ENCODE results near the gene CMTM3.
"Not testable (repeated sequence)": the region's sequence is repeated elsewhere in the genome, so short reads cannot be mapped to it uniquely, and the experiment has no call there.

The CMTM3 gene, protein sequence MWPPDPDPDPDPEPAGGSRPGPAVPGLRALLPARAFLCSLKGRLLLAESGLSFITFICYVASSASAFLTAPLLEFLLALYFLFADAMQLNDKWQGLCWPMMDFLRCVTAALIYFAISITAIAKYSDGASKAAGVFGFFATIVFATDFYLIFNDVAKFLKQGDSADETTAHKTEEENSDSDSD

DNA sequence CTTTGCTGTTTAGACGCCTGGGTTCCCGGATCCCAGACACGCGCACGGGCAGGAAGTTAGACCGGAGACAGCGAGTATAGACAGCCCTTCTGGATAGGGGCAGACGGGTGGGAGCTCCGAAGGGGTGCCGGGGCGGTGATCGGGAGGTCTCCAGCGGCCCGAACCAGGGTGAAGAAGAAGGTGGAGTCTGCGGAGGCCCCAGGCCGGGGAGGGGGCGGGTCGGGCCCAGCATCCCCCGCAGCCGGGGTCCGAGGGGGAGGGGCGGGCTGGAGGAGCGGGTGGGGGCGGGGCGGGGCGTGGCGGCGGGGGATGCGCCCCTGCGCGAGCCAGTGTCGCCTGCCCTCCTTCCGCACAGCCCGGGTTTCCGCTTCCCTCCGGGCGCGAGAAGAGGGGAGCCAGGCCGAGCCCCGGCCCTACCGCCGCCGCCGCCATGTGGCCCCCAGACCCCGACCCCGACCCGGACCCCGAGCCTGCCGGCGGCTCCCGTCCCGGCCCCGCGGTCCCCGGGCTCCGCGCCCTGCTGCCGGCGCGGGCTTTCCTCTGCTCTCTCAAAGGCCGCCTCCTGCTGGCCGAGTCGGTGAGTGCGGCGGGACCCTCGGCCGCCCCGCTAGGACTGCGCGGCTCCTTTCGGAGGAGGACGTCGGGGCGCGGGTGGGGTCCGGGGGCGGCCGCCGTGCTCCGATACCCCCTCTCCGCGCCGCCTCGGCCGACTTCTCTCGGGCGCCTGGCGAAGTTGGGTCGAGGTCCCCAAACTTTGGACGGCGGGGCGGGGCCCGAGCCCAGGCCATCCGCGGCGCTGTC, at the start of gene CMTM3:
Gene CMTM3 (plus strand): TSS at position 329 of the 801 bp plus-strand sequence. CDS start 102 bp downstream, at position 431.
- in situ Hi-C loops (cut with HindIII; ENCODE audit: low sequenced_read_pairs) = no loop called here

DNA sequence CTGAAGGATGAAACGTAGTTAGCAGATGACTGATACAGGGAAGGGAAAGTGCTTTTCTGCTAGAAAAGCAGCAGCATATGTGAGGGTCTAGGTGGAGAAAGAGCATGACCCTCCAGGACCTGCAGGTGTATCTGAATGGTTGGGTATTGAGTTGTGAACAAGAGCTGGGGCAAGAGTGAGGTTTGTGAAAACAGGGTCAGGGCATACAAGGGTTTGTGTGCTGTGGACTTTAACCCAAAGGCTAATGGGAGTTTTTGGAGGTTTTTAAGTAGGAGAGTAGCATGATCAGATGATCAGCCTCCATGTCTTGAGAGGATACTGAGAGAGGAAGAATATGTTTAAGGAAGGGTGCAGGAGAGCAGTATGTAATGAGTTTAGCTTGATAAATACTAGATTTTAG, 44.4 kb upstream of the CMTM3 start:
- in situ Hi-C loops (cut with HindIII; ENCODE audit: low sequenced_read_pairs) = no loop called here

DNA sequence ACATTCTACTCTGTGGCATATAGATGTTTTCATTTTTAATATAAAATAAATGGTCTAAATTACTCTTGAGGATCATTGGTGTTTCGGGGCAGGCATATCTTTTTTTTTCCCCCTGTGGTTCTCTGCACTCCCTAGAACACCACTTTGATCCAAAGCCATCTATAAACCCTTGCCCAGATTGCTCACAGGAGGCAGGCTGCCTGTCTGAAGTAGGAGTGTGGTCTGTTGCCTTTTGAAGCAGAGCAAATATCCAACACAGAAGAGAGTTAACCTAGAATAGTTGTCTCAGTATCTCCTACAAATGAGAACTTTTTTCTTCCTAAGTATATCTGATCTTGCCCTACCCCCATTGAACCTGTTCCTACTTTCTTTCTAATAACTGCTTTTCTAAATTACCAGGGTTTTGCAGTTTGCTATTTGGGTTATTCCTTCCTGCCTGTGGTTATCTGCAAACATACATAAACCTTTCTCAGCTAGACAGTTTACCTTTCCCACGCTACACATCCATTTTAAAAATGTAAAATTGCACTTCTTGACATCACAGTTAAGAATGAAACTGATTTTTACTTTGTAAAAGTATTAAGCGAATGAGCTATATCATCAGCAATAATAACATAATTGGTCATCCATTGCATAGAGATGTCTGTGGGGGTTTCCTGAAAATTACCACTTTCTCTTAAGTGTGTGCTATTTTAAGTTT, 43.0 kb upstream of the CMTM3 start:
- in situ Hi-C loops (cut with HindIII; ENCODE audit: low sequenced_read_pairs) = no loop called here

DNA sequence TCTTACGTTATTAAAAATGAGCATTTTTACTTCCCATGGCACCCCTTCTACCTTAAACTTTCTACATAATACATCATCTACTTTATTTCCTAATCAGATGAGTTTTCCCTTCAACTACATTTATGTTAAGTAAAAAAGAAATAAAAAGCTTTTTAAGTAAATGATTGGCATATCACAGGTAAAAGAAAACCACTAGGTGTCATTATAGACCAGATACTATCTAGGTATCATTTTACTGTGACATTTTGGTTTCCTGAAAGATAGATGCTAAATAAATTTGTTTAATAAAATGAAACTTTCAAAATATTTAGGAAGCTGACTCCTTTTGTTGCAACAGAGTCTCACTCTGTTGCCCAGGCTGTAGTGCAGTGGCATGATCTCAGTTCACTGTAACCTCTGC, 42.1 kb upstream of the CMTM3 start:
- in situ Hi-C loops (cut with HindIII; ENCODE audit: low sequenced_read_pairs) = no loop called here

DNA sequence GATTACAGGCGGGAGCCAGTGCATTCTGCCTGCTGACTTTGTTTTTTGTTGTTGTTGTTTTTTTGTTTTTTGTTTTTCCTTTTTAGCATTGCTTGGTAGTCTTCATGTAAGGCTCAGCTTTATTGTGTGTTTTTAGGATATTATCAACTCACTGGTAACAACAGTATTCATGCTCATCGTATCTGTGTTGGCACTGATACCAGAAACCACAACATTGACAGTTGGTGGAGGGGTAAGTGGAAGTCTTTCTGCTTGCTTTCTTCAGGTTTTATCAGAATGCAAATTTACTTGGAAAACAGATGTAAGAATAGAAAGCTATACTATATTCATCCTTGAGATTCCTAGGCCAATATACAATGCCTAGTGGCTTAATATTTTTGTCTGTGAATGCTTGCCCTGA, 41.5 kb upstream of the CMTM3 start:
- in situ Hi-C loops (cut with HindIII; ENCODE audit: low sequenced_read_pairs) = no loop called here

DNA sequence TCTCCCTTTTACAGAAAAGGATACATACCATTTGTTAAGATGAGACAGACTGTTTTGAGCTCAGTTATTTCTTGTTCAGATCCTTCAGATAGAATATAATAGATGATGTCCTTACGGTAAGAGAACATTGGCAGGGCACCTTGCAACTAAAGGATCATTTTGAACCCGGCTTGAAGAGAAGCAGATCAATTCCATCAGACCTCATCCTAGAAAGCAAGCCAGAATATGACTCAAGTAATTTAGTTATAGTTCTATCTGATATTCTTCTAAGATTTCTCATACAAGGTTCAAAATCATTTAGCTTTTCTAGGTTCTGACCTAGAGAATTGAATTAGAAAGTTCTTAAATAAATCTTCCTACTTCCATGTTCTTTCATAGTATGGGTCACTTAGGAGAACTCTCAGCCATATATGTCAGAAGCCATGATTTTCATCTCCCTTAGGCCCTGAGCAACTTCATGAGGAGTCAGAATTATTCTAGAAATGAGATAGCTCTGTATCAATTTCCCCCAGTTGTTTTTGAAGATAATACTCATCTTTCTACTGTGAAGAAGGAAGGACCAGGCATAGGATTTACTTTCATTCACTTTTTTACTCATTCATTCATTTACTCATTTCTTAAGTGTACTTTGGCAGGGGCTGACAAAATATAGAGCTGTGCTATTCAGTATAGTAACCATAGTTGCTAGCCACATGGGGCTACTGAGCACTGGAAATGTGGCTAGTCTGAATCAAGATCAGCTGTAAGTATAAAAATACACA, 40.8 kb upstream of the CMTM3 start:
- in situ Hi-C loops (cut with HindIII; ENCODE audit: low sequenced_read_pairs) = no loop called here

DNA sequence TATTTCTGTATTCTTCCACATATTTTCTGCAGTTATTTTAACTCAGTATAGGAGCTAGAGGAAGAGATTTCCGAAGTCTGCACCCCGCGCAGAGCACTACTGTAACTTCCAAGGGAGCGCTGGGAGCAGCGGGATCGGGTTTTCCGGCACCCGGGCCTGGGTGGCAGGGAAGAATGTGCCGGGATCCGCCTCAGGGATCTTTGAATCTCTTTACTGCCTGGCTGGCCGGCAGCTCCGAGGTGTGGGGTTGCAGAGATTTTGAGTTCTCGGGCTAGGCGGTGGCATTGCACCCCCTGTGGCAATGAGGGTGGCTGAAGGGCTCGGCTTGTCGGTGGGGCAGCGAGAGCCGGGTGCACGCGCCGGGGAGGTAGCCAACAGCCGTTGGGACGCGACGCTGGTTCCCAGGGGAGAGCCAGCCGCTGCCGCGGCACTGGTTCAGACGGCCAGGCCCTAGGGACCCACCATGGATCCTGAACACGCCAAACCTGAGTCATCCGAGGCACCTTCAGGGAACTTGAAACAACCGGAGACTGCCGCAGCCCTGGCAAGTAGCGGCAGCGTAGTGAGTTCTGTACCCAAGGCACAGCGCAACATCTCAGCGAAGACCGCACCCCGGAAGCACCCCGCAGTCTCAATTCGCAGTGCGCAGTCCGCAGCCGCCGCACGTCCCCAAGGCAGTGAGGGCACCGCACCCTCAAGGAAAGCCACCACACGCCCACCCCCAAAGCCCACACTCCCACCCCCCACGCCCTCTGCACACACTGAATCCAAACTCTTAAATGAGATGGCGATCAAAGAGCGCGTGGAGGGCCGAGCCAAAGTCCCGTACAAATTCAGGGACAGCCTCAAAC, 38.2 kb upstream of the CMTM3 start, which contains the start of gene CMTM1:
Gene CMTM1 (plus strand): TSS at position 389 of the 851 bp plus-strand sequence. CDS start 75 bp downstream, at position 464.
- in situ Hi-C loops (cut with HindIII; ENCODE audit: low sequenced_read_pairs) = no loop called here

DNA sequence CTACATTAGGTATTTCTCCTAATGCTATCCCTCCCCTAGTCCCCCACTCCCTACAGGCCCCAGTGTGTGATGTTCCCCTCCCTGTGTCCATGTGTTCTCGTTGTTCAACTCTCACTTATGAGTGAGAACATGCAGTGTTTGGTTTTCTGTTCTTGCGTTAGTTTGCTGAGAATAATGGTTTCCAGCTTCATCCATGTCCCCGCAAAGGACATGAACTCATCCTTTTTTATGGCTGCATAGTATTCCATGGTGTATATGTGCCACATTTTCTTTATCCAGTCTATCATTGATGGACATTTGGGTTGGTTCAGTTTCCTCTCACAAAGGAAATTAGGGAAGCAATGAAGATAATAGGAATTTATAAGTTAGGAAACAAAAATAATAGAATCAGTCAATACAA, 37.2 kb upstream of the CMTM3 start:
- in situ Hi-C loops (cut with HindIII; ENCODE audit: low sequenced_read_pairs) = not testable (repeated sequence)

DNA sequence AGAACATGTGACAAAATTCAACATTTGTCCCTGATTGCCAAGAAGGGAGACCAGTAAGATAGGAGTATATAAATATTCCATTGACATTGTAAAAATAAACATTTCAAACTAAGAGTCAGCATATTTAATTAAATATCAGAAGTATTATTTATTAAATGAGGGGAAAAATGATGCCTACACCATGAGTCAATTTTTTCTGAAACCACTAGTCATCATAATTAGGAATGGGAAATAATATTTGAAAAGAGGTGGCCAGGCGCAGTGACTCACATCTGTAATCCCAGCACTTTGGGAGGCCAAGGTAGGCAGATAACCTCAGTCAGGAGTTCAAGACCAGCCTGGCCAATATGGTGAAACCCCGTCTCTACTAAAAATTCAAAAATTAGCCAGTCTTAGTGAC, 36.1 kb upstream of the CMTM3 start:
- in situ Hi-C loops (cut with HindIII; ENCODE audit: low sequenced_read_pairs) = no loop called here

DNA sequence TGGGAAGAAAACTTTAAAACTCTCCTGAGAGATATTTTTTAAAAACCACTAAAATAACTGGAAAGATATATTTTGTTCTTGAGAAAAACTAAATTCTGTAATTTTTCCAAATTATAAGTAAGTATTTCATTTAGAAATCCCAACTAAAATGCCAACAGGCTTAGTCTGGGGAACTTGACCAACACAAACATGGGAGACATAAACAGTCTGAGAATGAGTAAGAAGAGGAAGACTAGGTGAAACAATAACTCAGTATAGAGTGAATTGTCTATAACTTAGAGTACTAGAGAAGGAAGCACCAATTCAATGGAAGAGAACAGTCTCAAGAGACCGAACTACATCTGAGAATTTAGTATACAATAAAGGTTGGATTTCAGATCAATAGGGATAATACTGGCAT, 35.4 kb upstream of the CMTM3 start:
- in situ Hi-C loops (cut with HindIII; ENCODE audit: low sequenced_read_pairs) = no loop called here

DNA sequence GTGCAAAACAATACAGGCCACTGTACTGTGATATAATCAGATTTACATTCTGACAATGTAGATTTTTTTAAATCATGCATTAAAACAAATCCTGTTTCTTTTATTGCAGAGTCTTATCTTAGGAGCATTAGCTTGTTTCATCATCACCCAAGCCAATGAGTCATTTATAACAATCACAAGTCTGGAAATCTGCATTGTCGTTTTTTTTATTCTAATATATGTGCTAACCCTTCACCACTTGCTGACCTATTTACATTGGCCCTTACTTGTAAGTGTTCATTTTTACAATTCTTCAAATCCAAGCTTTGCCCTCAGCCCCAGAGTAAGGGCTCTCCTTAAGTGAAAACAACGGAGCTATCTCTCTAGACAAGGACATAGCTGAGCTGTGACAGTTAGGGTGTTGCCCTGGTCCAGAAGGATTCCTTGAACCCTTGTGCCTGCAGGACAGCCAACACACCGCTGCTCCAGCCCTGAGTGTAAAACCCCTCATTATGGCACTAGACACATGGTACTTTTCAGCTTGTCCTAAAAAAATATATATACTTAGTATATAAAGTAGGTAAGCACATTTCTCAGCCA, 34.6 kb upstream of the CMTM3 start:
- in situ Hi-C loops (cut with HindIII; ENCODE audit: low sequenced_read_pairs) = no loop called here

DNA sequence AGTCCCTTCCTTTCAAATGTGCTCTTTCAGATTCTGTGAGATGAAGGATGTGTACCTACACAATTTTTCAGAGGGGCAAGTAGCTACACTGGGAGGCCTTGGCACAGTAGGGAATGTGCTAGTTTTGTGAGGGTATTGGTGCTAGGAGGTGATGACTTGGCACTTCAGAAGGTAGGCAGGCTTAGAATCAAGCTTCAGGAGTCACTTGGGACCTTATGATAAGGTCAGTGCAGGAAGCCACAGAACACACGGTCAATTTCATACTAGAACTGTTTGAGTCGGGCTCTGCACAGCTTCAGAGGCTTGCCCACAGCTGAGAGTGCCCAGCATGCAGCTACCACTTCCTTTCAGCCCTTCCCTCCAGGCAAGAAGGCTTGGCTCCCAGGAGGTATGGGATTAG, 32.1 kb upstream of the CMTM3 start:
- in situ Hi-C loops (cut with HindIII; ENCODE audit: low sequenced_read_pairs) = no loop called here

DNA sequence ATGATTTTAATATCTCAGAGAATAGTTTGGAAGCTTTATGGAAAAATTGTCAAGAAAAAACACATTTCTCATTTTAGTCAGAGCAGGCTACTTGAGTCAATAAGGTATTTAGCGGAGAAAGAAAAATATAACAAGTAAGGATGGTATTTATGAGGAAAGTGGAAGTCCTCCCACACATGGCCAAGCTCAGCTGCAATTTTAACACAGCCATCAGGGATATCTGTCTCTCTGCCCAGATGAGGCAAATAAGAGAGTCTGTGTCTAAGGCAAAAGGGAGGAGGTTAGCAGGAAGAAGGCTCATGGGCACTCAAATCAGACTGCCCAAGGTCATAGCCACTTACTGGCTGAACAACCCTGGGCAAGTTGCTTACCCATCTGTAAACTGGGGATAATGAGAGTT, 30.4 kb upstream of the CMTM3 start:
- in situ Hi-C loops (cut with HindIII; ENCODE audit: low sequenced_read_pairs) = no loop called here

DNA sequence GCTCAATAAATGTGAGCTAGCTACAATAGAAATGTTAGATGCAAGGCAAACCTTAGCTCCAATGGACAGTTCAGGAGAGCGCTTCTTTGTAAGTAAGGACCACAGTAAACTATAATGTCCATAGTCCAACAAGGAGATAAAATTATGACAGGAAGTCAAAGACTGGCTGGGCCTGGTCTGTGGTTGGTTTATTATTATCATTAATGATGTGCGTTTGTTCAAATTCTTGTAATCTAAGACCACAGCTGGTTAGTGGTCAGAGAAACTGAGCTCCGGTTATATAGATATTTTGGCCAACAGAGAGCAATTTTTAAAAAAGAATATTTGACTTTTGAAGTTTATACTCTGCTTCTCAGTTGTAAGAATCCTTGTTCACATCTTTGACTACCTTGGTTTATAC, 30.0 kb upstream of the CMTM3 start:
- in situ Hi-C loops (cut with HindIII; ENCODE audit: low sequenced_read_pairs) = no loop called here

DNA sequence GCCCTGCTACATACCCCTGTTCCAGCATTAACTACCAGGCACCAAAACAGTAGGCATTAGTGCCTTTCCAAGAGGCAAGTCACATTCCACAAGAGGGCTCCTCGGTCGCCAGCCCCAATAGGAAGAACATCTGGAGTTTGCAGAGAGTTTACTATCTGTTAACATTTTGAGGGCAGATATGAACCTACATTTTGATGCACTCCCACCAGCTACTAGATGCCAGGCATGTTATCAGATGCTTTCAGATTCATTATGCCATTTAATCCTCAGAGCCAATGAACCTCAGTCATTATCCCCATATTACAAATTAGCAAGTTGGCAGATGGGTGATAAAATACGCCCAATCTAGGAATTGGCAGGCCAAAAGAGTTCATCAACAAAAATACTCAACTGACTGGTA, 29.4 kb upstream of the CMTM3 start:
- in situ Hi-C loops (cut with HindIII; ENCODE audit: low sequenced_read_pairs) = no loop called here

DNA sequence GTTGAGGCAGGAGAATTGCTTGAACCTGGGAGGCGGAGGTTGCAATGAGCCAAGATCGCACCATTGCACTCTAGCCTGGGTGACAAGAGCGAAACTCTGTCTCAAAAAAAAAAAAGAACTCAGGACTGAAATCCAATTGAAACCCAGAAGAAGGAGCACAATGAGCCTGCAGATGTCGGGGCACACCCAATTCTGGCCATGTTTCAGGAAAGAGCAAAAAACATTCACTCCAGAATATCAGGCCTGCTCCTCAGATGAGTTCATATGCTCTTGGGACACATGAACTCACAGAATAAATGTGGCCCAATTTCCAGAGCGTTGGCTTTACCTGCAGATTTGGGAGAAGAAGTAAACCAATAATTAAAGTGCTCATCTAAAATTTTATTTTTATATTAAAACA, 28.2 kb upstream of the CMTM3 start:
- in situ Hi-C loops (cut with HindIII; ENCODE audit: low sequenced_read_pairs) = no loop called here

DNA sequence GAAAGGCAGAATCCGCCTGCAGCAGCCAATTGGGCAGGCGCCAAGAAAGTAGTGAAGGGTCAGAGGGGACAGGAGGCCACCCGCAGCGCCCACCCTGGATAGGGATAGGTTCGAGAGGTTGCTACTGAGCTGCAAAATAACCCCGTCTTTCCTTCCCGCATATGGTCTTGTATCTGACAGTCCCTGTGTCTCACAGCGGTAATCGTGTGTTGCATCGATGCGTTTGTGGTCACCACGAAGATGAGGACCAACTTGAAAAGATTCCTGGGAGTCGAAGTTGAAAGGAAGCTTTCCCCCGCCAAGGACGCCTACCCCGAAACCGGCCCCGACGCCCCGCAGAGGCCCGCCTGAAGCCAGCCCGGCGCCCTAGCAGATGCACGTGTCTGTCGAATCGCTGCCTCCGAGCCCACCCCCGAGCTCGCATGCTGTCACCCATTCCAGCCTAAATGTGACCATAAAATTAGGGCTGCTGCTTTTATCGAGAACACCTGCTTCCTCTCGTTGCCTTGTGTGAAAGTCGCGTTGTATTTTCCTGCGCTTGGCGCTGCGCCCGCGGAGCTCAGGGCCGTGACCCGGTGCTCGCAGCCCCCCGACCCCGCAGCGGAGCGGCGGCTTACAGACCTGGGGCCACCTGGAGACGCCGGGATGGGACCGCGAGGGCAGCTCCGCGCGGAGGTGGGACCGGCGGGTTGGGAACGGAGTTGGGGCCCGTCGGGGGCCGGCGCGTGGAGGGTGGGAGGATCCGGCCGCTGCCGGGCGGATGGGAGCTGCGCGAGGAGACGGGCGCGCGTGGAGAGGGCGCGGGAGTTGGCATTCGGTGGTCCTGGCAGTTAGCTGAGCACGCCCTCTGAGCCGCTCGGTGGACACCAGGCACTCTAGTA, 25.6 kb upstream of the CMTM3 start, which contains the start of gene CMTM2:
Gene CMTM2 (plus strand): TSS at position 813 of the 881 bp plus-strand sequence. CDS start 145 bp downstream, outside the sequence.
- in situ Hi-C loops (cut with HindIII; ENCODE audit: low sequenced_read_pairs) = no loop called here

DNA sequence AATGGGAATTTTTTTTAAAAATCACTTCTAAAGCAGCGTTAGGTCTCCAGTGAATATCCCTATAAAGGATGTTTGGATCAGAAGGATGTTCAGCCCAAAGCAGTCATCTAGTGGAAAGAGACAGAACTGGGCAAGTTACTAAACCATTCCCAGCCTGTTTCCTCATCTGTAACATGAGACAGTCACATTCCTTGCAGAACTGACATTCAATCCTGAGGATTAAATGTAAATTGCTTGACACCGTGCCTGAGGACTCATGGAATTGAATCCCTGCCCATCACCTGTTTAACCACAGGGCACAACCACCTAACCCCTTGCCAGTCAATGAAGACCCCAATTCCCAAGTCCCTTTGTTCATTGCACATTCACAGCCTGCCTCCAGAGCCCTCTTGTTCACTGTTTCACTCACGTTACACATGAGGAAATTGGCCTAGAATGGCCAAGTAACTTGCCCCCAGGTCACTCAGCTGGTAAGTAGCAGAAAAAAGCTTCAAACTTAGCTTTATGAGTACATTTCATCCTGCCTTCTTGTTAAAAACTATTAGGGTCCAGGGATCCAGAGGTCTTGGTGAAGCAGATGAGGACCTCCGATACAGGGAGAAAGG, 23.8 kb upstream of the CMTM3 start:
- in situ Hi-C loops (cut with HindIII; ENCODE audit: low sequenced_read_pairs) = no loop called here

All from DLD1 (cell line).